ENCODE data around the gene POLR1D. TPM values are rescaled to one million over a fixed set of nuclear protein-coding genes. Genes with fewer than 3 reads are reported as not detected.

Gene POLR1D
- total RNA-seq, 1 donor from 2014 or later = 153 TPM

DNA sequence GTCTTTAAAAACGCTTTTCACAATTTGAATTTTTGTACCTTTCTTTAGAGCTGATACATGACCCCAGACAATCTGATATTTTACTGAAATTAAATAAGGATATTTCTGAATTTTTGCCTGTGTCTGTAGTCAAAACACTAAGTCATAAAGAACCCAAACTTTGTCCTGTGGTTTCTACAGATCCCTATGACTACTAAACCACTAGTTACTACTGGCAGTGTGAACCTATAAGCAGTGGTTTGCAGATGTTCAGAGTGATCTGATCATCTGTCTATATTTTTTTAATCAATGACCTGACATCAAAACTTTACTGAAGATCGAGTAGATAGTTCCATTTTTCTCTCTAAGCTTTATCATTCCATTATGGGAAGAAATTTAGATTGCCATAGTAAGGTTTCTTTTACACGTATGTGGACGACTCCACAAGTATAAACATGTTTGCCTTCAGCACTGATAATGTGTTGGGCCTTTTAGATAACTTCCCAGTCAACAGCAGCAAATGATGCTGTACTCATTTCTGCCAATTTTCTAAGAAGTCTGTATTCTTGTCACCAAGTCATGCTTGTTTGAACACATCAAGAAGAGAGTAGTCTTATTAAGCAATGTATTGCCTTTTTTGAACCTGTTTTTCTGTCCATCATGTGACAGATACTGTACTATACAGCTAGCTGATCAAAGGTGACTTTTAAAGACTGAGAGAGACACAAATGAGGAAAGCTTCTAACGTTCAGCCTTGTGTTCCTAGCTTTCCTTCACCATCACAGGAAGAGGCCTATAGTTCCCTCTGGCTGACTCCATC lies 21.8 kb downstream of the POLR1D start:
- H3K27me3 Mint-ChIP-seq = no peaks in the 10 kb centered on the region
- no peak for TF ChIP-seq CTCF (IDR thresholded peaks at IDR 0.05; ENCODE audit: unreplicated experiment)
- H3K9me3 Mint-ChIP-seq (ENCODE audit: low read depth) = no peaks in the 10 kb centered on the region
- no peak for DNase-seq (ENCODE audit: low spot score, unreplicated experiment)
- H3K4me3 Mint-ChIP-seq (ENCODE audit: low read depth) = no peak overlapping the region
- H3K27ac Mint-ChIP-seq = no peak overlapping the region
- H3K4me1 Mint-ChIP-seq (ENCODE audit: low read depth) = peaks cover 14% of the 10 kb centered on the region
- H3K36me3 Mint-ChIP-seq (ENCODE audit: insufficient read depth) = peaks cover 6% of the 10 kb centered on the region

- H3K4me1 Mint-ChIP-seq (ENCODE audit: low read depth) = peaks cover 14% of the 10 kb centered on the region
- H3K36me3 Mint-ChIP-seq (ENCODE audit: insufficient read depth) = peaks cover 11% of the 10 kb centered on the region
- H3K27me3 Mint-ChIP-seq = no peaks in the 10 kb centered on the region
- peak overlapping the region; percentile 7 for H3K27ac Mint-ChIP-seq
- H3K9me3 Mint-ChIP-seq (ENCODE audit: low read depth) = no peaks in the 10 kb centered on the region
- DNase-seq (ENCODE audit: low spot score, unreplicated experiment) = no peak
- H3K4me3 Mint-ChIP-seq (ENCODE audit: low read depth) = no peak overlapping the region
- TF ChIP-seq CTCF (IDR thresholded peaks at IDR 0.05; ENCODE audit: unreplicated experiment) = no peak
Observed at GRCh38 chr13:27644302-27644701, 22.6 kb downstream of the POLR1D start.

GRCh38 chr13:27650312-27650711 lies 28.6 kb downstream of the POLR1D start:
- Mint-ChIP-seq H3K9me3 (ENCODE audit: low read depth) (peaks cover 14% of the 10 kb centered on the region), H3K36me3 (ENCODE audit: insufficient read depth) (peaks cover 37% of the 10 kb centered on the region), H3K27me3 (no peaks in the 10 kb centered on the region), H3K27ac (no peak overlapping the region), H3K4me1 (ENCODE audit: low read depth) (peaks cover 2% of the 10 kb centered on the region), H3K4me3 (ENCODE audit: low read depth) (no peak overlapping the region)
- DNase-seq (ENCODE audit: low spot score, unreplicated experiment) = no peak
- no peak for TF ChIP-seq CTCF (IDR thresholded peaks at IDR 0.05; ENCODE audit: unreplicated experiment)

DNA sequence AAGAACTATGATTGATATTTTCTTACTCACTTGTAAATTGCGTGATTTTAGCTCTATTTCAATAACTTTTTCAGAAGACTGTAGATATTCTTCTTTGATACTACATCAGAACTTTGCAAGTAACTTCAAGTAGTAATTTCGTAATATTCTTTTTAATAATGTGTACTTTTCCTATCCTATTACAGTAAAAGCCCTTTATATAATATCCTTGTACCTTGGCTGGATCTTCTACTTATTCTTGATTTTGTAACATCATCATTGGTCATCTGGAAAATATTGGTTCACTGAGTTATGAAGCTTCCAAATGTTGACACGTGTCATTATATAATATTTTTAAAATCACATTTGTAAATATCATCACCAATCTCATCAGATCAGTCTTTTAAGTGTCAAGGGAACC lies 32.4 kb downstream of the POLR1D start:
- Mint-ChIP-seq H3K9me3 (ENCODE audit: low read depth) (peaks cover 14% of the 10 kb centered on the region), H3K27me3 (no peaks in the 10 kb centered on the region), H3K4me1 (ENCODE audit: low read depth) (peaks cover 12% of the 10 kb centered on the region), H3K36me3 (ENCODE audit: insufficient read depth) (peaks cover 29% of the 10 kb centered on the region), H3K27ac (no peak overlapping the region), H3K4me3 (ENCODE audit: low read depth) (no peak overlapping the region)
- DNase-seq (ENCODE audit: low spot score, unreplicated experiment) = no peak
- TF ChIP-seq CTCF (IDR thresholded peaks at IDR 0.05; ENCODE audit: unreplicated experiment) = no peak

DNA sequence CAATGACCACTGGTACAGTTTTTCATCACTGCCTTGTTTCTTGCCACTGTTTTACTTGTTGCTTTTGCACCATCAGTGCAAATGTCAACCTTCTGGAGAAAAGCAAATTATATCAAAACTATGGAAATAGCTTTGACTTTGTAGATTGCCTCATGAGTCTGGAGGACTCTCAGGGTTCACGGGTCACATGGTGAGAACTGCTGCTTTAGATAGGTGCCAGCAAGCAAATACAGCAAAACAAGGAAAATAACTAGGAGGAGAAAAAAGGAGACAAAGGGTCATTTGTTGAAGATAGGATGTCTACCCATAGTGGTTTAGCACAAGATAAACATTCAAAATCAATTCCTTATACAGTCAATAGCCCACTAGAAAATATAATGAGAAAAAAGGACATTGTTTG lies 33.1 kb downstream of the POLR1D start:
- no peaks in the 10 kb centered on the region for H3K27me3 Mint-ChIP-seq
- no peak for TF ChIP-seq CTCF (IDR thresholded peaks at IDR 0.05; ENCODE audit: unreplicated experiment)
- no peak overlapping the region for H3K4me3 Mint-ChIP-seq (ENCODE audit: low read depth)
- H3K27ac Mint-ChIP-seq = no peak overlapping the region
- peaks cover 16% of the 10 kb centered on the region for H3K4me1 Mint-ChIP-seq (ENCODE audit: low read depth)
- H3K9me3 Mint-ChIP-seq (ENCODE audit: low read depth) = peaks cover 10% of the 10 kb centered on the region
- peaks cover 23% of the 10 kb centered on the region for H3K36me3 Mint-ChIP-seq (ENCODE audit: insufficient read depth)
- no peak for DNase-seq (ENCODE audit: low spot score, unreplicated experiment)
